ENCODE data around the gene JMJD6.
"Not testable (repeated sequence)": the region's sequence is repeated elsewhere in the genome, so short reads cannot be mapped to it uniquely, and the experiment has no call there.

The JMJD6 gene

DNA sequence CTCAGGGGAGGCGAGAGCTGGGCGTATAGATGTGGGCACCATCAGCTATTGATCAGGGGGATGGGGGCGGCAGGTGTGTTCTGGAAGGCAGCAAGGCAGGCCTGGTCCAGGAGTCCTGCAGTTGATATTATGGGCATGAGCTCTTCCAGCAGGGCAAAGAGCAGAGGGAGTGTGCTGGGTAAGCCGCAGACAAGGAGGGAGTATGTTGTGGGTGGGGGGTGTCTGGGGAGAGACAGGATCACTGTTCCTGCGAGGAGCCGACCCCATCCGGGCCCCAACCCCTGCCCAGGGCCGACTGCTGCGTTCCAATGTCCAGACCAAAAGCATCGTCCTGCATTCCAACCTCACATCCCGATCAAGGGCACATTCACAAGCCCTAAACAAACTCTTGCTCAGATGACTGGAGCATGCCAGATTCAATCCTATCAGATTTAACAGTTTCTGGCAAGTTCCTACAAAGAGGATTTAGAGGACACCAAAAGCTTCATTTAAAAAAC lies 24.9 kb downstream of the JMJD6 start:
- Mint-ChIP-seq H3K9me3 (no peaks in the 10 kb centered on the region), H3K36me3 (ENCODE audit: low read depth) (no peaks in the 10 kb centered on the region), H3K4me1 (ENCODE audit: low read depth) (peaks cover 3% of the 10 kb centered on the region), H3K27ac (no peak overlapping the region), H3K4me3 (no peak overlapping the region), H3K27me3 (ENCODE audit: low read depth) (no peaks in the 10 kb centered on the region)

DNA sequence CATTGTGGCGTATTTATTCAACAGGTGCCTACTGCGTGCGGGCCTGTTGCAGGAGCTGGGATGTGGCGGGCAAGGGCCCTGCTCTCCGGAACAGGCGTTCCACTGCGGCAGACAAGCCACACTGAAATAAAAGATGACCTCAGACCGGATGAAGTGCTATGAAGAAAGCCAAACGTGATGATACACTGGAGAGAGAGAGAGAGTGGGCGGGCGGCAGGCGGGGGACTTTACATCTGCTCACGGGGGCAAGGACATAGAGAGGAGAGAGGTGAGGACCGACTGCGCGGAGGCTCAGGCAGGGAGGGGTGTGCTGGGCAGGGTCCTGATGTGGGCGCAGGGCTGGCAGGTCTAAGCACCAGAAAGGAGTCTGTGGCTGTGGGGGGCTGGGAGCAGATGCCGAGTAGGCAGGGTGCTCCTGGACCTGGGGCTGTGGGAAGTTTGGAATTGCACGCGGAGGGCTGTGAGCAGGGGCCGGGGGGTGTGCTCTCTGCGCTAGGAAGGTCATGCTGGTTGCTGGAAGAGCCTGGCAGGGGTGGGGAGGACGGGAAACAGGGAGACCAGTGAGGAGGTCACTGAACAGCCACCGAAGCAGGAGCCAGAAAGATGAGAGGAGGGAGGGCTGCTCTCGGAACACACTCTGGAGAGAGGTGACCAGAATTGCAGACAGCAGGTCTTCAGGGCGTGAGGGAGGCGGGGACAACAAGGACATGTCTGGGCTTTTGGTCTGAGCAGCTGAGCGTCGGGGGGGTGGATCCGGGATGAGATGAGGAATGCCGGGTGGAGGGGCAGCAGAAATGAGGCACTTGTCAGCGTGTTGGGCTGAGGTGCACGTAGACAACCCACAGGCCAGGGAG lies 25.6 kb downstream of the JMJD6 start:
- H3K4me3 Mint-ChIP-seq, result no peak overlapping the region

DNA sequence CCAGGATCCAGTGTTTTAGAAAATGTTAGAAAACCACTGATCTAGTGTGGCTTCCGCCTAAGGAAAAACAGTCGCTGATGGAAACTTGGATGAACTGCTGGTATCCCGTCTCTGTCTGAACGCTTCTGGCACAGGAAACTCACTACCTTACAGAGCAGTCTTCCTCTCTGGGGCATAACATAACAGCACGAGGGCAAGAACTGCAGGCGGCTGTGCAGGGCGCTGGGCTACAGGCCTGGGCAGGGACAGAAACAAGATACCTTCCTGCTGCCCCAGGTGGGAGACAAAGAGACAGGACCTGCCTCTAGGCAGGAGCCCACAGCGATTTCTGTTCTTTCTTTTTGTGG lies 26.2 kb downstream of the JMJD6 start:
- Mint-ChIP-seq H3K27me3 (ENCODE audit: low read depth) (no peaks in the 10 kb centered on the region), H3K36me3 (ENCODE audit: low read depth) (no peaks in the 10 kb centered on the region), H3K4me1 (ENCODE audit: low read depth) (peaks cover 3% of the 10 kb centered on the region), H3K27ac (no peak overlapping the region), H3K4me3 (no peak overlapping the region), H3K9me3 (no peaks in the 10 kb centered on the region)

More for the DNA sequence above, 25.6 kb downstream of the JMJD6 start:
- no peaks in the 10 kb centered on the region for H3K27me3 Mint-ChIP-seq (ENCODE audit: low read depth)
- no peaks in the 10 kb centered on the region for H3K36me3 Mint-ChIP-seq (ENCODE audit: low read depth)
- H3K4me1 Mint-ChIP-seq (ENCODE audit: low read depth), result peaks cover 3% of the 10 kb centered on the region
- H3K27ac Mint-ChIP-seq, result no peak overlapping the region
- no peaks in the 10 kb centered on the region for H3K9me3 Mint-ChIP-seq

DNA sequence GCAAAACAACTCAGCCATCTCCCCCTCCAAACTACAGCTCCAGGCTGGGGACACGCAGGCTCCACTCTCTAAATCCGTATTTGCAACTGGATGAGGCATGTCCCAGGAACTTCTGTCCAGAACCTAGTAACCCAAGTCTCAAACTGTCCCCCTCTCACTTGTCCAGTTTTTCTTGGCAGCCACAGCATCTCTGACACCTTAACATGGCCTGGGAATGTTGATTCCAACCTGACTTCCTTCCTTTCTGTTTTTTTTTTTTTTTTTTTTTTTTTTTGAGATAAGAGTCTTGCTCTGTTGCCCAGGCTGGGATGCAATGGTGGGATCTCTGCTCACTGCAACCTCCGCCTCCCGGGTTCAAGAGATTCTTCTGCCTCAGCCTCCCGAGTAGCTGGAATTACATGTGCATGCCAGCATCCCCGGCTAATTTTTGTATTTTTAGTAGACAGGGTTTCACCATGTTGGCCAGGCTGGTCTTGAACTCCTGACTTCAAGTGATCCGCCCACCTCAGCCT lies 27.9 kb downstream of the JMJD6 start:
- not testable (repeated sequence) for H3K36me3 Mint-ChIP-seq (ENCODE audit: low read depth); H3K4me1 Mint-ChIP-seq (ENCODE audit: low read depth); H3K9me3 Mint-ChIP-seq

DNA sequence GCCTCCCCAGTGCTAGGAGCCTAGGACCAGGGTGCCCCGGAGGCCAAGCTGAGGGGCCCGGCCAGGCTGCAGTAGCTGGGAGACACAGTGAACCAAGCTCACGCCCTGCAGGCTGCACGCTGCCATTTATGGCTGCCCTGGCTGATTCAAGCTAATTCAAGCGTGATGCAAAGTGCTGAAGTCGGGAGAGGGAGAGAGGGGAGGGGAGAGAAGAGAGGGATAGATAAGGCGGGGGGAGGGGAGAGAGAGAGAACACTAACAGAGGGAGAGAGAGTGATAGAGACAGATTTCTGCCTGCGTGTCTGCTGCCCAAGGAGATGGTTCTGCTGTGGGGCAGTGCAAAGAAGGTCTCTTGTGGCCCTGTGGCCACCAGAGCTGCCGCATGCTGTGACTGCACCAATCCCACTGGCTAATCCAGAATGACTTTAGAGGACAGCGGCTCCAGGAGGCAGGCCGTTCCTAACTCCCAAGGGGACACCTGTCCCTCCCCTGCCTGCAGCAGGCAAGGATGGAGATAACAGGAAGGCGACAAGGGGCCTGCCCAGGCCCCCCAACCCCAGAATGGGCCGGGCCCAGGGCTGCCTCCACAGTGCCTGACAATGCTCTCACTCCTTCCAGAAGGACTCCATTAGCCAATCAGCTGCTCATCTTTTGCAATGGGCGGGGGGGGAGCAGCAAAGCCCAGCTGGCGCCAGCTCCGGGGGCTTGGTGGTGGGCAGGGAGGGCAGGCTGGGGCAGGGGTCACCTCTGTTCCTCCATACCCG lies 28.5 kb downstream of the JMJD6 start:
- peaks cover 4% of the 10 kb centered on the region for H3K4me1 Mint-ChIP-seq (ENCODE audit: low read depth)
- H3K4me3 Mint-ChIP-seq, result no peak overlapping the region
- H3K27me3 Mint-ChIP-seq (ENCODE audit: low read depth), result no peaks in the 10 kb centered on the region
- H3K36me3 Mint-ChIP-seq (ENCODE audit: low read depth), result no peaks in the 10 kb centered on the region
- H3K9me3 Mint-ChIP-seq, result no peaks in the 10 kb centered on the region
- no peak overlapping the region for H3K27ac Mint-ChIP-seq

More for the DNA sequence above, 27.9 kb downstream of the JMJD6 start:
- H3K4me3 Mint-ChIP-seq; H3K27ac Mint-ChIP-seq; H3K27me3 Mint-ChIP-seq (ENCODE audit: low read depth): not testable (repeated sequence)

DNA sequence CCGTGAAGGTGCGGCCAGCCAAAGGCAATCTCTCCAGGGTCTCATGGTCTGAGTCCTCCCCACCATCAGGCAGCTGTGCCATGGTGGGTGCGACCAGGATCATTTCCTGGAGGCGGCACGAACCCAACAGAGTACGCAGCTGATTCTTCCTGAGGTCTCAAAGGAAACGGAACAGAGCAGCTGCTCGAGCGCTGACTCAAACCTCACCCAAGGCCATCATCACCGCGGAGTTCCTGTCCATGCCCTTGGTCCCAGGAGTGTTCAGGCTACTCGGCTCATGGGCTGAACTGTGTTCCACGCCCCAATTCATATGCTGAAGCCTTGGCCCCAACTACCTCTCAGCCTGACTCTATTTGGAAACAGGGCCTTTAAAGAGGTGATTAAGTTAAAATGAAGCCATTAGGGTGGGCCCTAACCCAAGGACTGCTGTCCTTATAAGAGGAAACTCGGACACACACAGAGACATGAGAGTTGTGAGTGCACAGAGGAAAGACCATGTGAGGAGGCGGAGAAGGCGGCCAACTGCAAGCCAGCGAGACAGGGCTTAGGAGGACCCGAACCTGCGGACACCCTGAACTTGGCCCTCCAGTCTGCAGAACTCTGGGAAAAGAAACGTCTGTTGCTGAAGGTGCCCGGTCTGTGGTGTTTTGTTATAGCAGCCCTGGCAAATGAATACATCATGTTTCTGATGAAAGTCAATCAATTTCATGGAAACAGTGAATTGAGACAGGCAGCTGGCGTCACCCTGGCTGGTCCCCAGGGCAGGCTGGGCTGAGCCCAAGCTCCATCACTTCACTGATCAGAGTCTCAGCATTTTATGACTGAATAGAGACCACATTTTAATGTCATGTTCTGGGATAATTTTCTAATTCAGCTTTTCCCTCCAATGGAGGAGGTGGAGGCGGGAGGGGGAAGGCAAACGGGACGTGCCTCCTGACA lies 29.4 kb downstream of the JMJD6 start:
- Mint-ChIP-seq H3K4me1 (ENCODE audit: low read depth) (peaks cover 4% of the 10 kb centered on the region), H3K9me3 (no peaks in the 10 kb centered on the region), H3K27me3 (ENCODE audit: low read depth) (no peaks in the 10 kb centered on the region), H3K36me3 (ENCODE audit: low read depth) (no peaks in the 10 kb centered on the region), H3K4me3 (no peak overlapping the region), H3K27ac (no peak overlapping the region)

DNA sequence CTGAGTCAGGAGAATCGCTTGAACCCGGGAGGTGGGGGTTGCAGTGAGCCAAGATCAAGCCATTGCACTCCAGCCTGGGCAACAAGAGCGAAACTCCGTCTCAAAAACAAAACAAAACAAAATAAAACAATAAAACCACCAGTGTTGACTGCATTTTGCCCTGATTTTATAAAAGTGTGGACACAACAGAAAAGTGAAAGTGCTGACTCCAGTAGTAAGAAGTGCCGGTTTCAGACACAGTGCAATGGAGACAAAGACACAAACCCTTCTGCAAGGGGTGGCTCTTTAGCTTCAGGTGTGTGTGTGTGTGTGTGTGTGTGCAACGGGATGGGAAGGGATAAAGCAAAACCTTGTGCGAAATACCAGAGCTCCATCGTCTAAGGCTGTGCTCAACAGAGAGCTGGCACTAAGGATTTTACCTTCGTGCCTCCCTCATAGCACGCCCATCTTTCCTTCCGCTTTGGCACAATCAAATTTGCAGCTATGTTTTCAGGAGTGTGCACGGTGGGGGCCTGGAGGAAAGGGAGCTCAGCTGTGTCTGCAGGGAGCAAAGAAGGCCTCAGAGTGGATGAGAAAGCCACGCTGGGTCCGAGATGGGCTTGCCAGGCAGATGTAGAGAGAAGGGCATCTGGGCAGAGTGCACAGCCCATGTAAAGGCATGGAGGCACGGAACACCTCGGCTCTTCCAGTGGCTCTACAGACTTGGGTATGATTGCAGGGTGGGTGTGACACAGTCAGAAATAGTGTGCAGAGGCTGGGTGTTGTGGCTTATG lies 31.2 kb downstream of the JMJD6 start:
- Mint-ChIP-seq H3K4me1 (ENCODE audit: low read depth) (peaks cover 4% of the 10 kb centered on the region), H3K4me3 (no peak overlapping the region), H3K27me3 (ENCODE audit: low read depth) (no peaks in the 10 kb centered on the region), H3K36me3 (ENCODE audit: low read depth) (no peaks in the 10 kb centered on the region), H3K27ac (no peak overlapping the region), H3K9me3 (no peaks in the 10 kb centered on the region)

DNA sequence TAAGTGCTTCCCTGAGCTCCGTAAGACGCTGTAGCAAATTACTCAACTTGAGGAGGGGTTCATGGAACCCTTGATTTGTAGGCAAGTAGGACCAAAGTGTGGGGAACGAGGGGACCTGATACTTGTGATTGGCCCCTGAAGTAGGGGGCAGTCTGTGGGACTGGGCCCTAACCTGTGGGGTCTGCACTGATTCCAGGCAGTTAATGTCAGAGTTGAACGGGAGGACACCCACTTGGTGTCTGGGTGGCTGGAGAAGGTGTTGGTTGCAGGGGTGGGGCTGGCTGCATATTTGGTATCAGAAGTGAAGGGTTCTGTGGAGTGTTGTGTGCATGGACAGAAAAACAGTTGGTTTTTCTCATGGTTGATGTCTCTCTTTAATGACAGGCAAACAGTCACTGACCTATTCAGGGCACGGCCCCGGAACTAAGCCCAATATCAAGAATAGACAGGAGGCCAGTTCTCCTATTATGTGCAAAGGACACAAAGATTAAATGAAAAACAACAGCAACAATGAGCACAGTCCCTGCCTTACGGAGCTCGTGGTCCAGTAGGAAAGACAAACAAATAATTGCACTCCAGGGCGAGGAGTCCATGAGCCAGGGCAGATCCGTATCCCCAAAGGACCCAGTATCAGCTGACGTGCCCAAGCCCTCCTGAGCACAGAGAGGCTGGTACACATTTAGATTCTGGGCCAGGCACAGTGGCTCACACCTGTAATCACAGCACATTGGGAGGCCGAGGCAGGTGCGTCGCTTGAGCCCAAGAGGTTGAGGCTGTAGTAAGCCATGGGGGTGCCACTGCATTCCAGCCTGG lies 34.8 kb downstream of the JMJD6 start:
- no peaks in the 10 kb centered on the region for H3K27me3 Mint-ChIP-seq (ENCODE audit: low read depth)
- no peaks in the 10 kb centered on the region for H3K9me3 Mint-ChIP-seq
- H3K36me3 Mint-ChIP-seq (ENCODE audit: low read depth), result no peaks in the 10 kb centered on the region
- no peak overlapping the region for H3K4me3 Mint-ChIP-seq
- no peak overlapping the region for H3K27ac Mint-ChIP-seq
- peaks cover 1% of the 10 kb centered on the region for H3K4me1 Mint-ChIP-seq (ENCODE audit: low read depth)

DNA sequence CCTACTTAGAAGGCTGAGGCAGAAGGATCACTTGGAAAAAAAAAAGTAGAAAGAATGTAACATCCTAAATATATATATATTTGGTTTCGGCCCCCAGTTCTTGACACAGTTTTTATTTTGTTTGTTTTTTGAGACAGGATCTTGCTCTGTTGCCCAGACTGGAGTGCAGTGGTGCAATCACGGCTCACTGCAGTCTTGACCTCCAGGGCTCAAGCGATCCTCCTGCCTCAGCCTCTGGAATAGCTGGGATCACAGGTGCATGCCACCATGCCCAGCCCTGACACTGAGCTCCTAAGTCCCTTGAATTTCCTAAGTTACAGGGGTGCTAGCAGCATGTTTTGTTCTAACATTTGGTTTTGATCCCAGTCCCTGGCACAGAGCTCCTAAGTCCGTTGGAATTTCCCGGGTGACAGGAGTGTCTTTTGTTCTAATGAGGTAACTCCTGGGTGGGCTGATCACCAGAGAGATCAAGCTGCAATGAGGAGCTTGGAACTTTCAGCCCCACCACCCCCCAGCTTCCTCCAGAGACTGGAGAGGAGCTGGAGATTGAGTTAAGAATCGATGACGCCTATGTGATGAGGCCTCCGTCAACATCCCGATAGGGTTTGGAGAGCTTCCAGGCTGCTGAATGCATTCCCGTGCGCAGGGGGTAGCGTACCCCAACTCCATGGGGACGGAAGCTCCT lies 35.7 kb downstream of the JMJD6 start:
- Mint-ChIP-seq H3K36me3 (ENCODE audit: low read depth) (no peaks in the 10 kb centered on the region), H3K27me3 (ENCODE audit: low read depth) (no peaks in the 10 kb centered on the region), H3K4me3 (no peak overlapping the region), H3K9me3 (no peaks in the 10 kb centered on the region), H3K4me1 (ENCODE audit: low read depth) (peaks cover 1% of the 10 kb centered on the region), H3K27ac (no peak overlapping the region)

DNA sequence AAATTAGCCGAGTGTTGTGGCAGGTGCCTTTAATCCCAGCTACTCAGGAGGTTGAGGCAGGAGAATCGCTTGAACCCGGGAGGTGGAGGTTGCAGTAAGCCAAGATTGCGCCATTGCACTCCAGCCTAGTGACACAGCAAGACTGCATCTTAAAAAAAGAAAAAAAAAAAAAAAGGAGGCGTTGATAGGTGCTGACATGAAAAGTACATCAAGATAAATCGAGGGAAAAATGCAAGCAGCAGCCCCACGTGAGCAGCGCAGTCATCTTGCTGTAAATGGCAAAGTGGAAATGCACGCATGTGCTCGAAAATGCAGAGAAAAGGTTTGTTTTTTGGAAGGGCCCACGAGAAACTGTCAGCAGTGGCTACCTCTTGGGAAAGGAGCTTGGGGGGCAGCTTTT lies 36.5 kb downstream of the JMJD6 start:
- Mint-ChIP-seq H3K27me3 (ENCODE audit: low read depth) (no peaks in the 10 kb centered on the region), H3K36me3 (ENCODE audit: low read depth) (no peaks in the 10 kb centered on the region), H3K27ac (no peak overlapping the region), H3K4me1 (ENCODE audit: low read depth) (no peaks in the 10 kb centered on the region), H3K9me3 (no peaks in the 10 kb centered on the region), H3K4me3 (no peak overlapping the region)

DNA sequence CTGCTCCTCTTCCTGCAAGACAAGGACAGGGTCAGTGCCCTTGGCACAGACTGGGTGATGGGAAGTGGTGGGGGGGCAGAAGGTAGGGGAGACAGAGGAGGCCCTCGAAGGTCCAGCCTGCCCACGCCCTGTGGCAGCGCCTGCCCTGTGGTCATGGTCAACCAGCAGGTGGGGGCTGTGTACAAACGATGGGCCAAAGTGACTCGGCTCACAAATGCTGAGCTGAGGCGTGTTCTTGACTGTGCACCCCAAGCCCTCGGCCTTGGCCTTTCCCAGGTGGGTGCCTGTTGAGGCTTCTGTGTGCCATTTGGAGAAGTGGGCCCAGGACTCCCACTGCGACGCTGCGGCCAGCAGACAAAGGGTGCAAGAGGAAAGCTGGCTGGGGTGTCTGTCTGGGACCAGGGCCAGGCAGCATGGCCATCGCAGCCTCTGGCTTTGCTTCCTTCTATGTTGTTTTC lies 38.2 kb downstream of the JMJD6 start:
- Mint-ChIP-seq H3K36me3 (ENCODE audit: low read depth) (no peaks in the 10 kb centered on the region), H3K4me1 (ENCODE audit: low read depth) (no peaks in the 10 kb centered on the region), H3K9me3 (no peaks in the 10 kb centered on the region), H3K27me3 (ENCODE audit: low read depth) (no peaks in the 10 kb centered on the region), H3K4me3 (no peak overlapping the region), H3K27ac (no peak overlapping the region)

DNA sequence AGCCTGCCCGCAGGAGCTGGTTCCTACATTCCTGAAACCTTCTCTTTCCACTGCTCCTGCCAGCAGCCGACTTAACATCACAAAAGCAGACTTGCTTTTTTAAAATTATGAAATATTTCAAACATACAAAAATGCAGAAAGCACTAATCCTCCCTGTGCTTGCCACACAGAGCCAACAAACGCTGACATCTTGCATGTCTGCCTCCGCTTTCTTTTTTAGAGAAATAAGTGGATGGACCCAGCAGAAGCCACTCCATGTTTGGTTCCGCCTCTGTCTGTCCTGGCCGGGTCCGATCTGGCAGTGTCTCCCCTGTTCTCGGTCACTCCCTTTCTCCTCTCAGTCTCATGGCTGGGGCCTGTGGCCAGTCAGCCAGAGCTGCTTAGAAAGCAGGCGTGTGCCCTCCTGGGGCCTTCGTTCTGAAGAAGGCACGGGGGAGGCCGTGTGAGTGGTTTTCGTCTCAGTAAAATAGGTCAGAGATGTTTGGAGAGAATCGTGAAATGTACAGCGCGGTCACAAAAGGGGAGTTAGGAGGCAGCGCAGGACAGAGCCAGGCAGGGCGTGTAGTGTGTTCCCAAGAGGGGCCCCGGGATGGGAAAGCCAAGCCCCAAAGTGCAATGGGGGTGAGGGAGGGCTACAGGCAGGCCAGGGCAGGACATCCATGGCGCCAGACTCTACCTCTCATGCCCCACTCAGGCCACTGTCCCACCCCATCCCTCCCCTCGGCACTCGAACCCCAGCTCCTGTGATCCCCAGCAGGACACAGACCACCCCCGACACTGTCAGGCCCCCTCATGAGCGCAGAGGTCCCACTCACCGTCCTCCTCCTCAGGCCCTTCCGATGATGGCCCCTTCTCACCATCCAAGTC lies 38.9 kb downstream of the JMJD6 start:
- Mint-ChIP-seq H3K27ac (no peak overlapping the region), H3K4me3 (no peak overlapping the region)

More for the DNA sequence above, 38.9 kb downstream of the JMJD6 start:
- Mint-ChIP-seq H3K36me3 (ENCODE audit: low read depth) (no peaks in the 10 kb centered on the region), H3K27me3 (ENCODE audit: low read depth) (no peaks in the 10 kb centered on the region), H3K9me3 (no peaks in the 10 kb centered on the region), H3K4me1 (ENCODE audit: low read depth) (no peaks in the 10 kb centered on the region)
